Stomach (tissue), 4 donors: ENCODE measurements around the gene EIF1AX.

Experiments used
- CTCF ChIP-seq, 7 experiments: fragments of 450-650 bp in 4 of 7; fragments of 200-600 bp in 3 of 7; sonication (generic) in 3 of 7; IDR thresholded peaks; one replicate each; pipeline ENCODE4 v1.5.1; 2016 to 2019; ENCODE audit warnings: antibody characterized with exemption in 7 of 7, control low read depth in 2 of 7, mild to moderate bottlenecking in 1 of 7
- POLR2AphosphoS5 ChIP-seq, 3 donors: sonication (generic); formaldehyde crosslinking; IDR thresholded peaks; one replicate each; pipeline ENCODE4 v1.6.1; 2016; ENCODE audit warnings: antibody characterized with exemption in 3 of 3

- no peak for TF ChIP-seq CTCF (IDR thresholded peaks at IDR 0.05)
- no peak for TF ChIP-seq POLR2AphosphoS5 (IDR thresholded peaks at IDR 0.05)
Measured at GRCh38 chrX:20159797-20160385, 18.3 kb upstream of the EIF1AX start.
